ENCODE measurements around the gene SLTM. TPM values are rescaled to one million over a fixed set of nuclear protein-coding genes. Genes with fewer than 3 reads are reported as not detected.
"Not testable (repeated sequence)": the region's sequence is repeated elsewhere in the genome, so short reads cannot be mapped to it uniquely, and the experiment has no call there.

The SLTM gene
- total RNA-seq, 1 experiment from 2014 or later, result 71.2 TPM

- DNase-seq (ENCODE audit: low read depth), result no peak
Observed at GRCh38 chr15:58929891-58930416, 3.5 kb downstream of the SLTM start.

- DNase-seq (ENCODE audit: low read depth), result no peak
Observed at GRCh38 chr15:58926823-58927222, 6.7 kb downstream of the SLTM start.

GRCh38 chr15:58924327-58924726 lies 9.2 kb downstream of the SLTM start:
- DNase-seq (ENCODE audit: low read depth), result peak; percentile 43

GRCh38 chr15:58923696-58924300 lies 9.7 kb downstream of the SLTM start:
- DNase-seq (ENCODE audit: low read depth), result no peak

GRCh38 chr15:58923284-58923683 lies 10.2 kb downstream of the SLTM start:
- DNase-seq (ENCODE audit: low read depth), result no peak

- no peak for DNase-seq (ENCODE audit: low read depth)
Observed at GRCh38 chr15:58921267-58921790, 12.2 kb downstream of the SLTM start.

GRCh38 chr15:58920447-58920846 lies 13.0 kb downstream of the SLTM start:
- not testable (repeated sequence) for DNase-seq (ENCODE audit: low read depth)

GRCh38 chr15:58919232-58919631 lies 14.2 kb downstream of the SLTM start:
- DNase-seq (ENCODE audit: low read depth), result no peak

GRCh38 chr15:58918239-58918638 lies 15.2 kb downstream of the SLTM start:
- DNase-seq (ENCODE audit: low read depth), result no peak

GRCh38 chr15:58917613-58918129 lies 15.8 kb downstream of the SLTM start:
- DNase-seq (ENCODE audit: low read depth), result not testable (repeated sequence)

GRCh38 chr15:58916962-58917361 lies 16.5 kb downstream of the SLTM start:
- DNase-seq (ENCODE audit: low read depth), result no peak

GRCh38 chr15:58910456-58910855 lies 23.0 kb downstream of the SLTM start:
- no peak for DNase-seq (ENCODE audit: low read depth)

GRCh38 chr15:58909616-58910015 lies 23.9 kb downstream of the SLTM start:
- DNase-seq (ENCODE audit: low read depth), result no peak

- DNase-seq (ENCODE audit: low read depth), result no peak
Observed at GRCh38 chr15:58908550-58909309, 24.7 kb downstream of the SLTM start.

GRCh38 chr15:58900631-58901030 lies 32.8 kb downstream of the SLTM start:
- DNase-seq (ENCODE audit: low read depth), result no peak

GRCh38 chr15:58898150-58898680 lies 35.3 kb downstream of the SLTM start:
- DNase-seq (ENCODE audit: low read depth), result no peak

- DNase-seq (ENCODE audit: low read depth), result no peak
Observed at GRCh38 chr15:58889363-58889762, 44.1 kb downstream of the SLTM start.

- DNase-seq (ENCODE audit: low read depth), result no peak
Observed at GRCh38 chr15:58886921-58887320, 46.6 kb downstream of the SLTM start.

GRCh38 chr15:58883926-58884325 lies 49.6 kb downstream of the SLTM start:
- DNase-seq (ENCODE audit: low read depth), result not testable (repeated sequence)

GRCh38 chr15:58882243-58882642 lies 51.2 kb downstream of the SLTM start:
- DNase-seq (ENCODE audit: low read depth), result no peak

- DNase-seq (ENCODE audit: low read depth), result no peak
Observed at GRCh38 chr15:58880320-58880719, 53.2 kb downstream of the SLTM start.

All from LHCN-M2 (cell line).